OCI-LY7 (cell line): ENCODE measurements around the gene MYEOV.

Experiments
- CTCF ChIP-seq: fragments of 200-600 bp; sonication (generic); conservative IDR thresholded peaks from 2 replicates; pipeline ENCODE4 v1.5.1; 2014; ENCODE audit warnings: mild to moderate bottlenecking, antibody characterized with exemption, low read length, moderate library complexity, mixed read lengths
- EZH2phosphoT487 ChIP-seq: fragments of 200-600 bp; sonication (generic); IDR thresholded peaks from 2 replicates; pipeline ENCODE4 v1.6.1; 2018; ENCODE audit warnings: low read depth, borderline replicate concordance, mild to moderate bottlenecking, mixed run types, antibody characterized with exemption, low read length, moderate library complexity, mixed read lengths

GRCh38 chr11:69252490-69252837 is 41.5 kb upstream of the MYEOV start:
- TF ChIP-seq CTCF (no peak), EZH2phosphoT487 (no peak)
